B cell (primary cell): Measurements from ENCODE around the gene UBA3. TPM values are rescaled to one million over a fixed set of nuclear protein-coding genes. Genes with fewer than 3 reads are reported as not detected.

Experiments
- ATAC-seq: fragments of 200-7000 bp; cut with Tn5 transposase; one replicate; pipeline ENCODE4 v1.10.0; 2021; ENCODE audit warnings: low read depth, mild to moderate bottlenecking, moderate number of reproducible peaks, moderate library complexity
- CTCF ChIA-PET: fragments of 350-600 bp; sonication (Branson Sonifier 250); formaldehyde crosslinking; loops from one replicate; lab custom pipeline; 2021; ENCODE audit warnings: antibody characterized with exemption, inconsistent platforms; lab: Charles Lee
- POLR2A ChIA-PET: fragments of 350-600 bp; sonication (Branson Sonifier 250); formaldehyde crosslinking; loops from one replicate; lab custom pipeline; 2021; ENCODE audit warnings: antibody characterized with exemption; lab: Charles Lee
- DNase-seq: peaks from one replicate; pipeline ENCODE4 v3.0.0; 2013
- H2AFZ ChIP-seq: 2 replicates; pipeline ENCODE4 v1.6.1; 2012; ENCODE audit warnings: mild to moderate bottlenecking, low read depth, low read length; ENCODE audit not compliant: insufficient read depth, poor library complexity, severe bottlenecking
- H3K27ac ChIP-seq, 2 donors: 1 replicate in 1 of 2; 2 replicates in 1 of 2; pipeline ENCODE4 v1.5.1; 2012 to 2013; ENCODE audit warnings: low read length in 2 of 2, mild to moderate bottlenecking in 2 of 2, moderate library complexity in 1 of 2
- H3K27me3 ChIP-seq, 4 experiments: fragments of 200-600 bp in 1 of 4; sonication (generic) in 1 of 4; replicated peaks in 1 of 4; 1 replicate in 2 of 4; 2 replicates in 2 of 4; pipeline versions ENCODE4 v1.6.1 to v1.7.0; 2013 to 2016; ENCODE audit warnings: low read length in 3 of 4, mild to moderate bottlenecking in 2 of 4, mixed read lengths in 1 of 4, moderate library complexity in 1 of 4; ENCODE audit not compliant: insufficient read depth in 4 of 4, control insufficient read depth in 3 of 4; ENCODE audit errors: control extremely low read depth in 1 of 4
- H3K36me3 ChIP-seq, 2 experiments: replicated peaks in 1 of 2; 1 replicate in 1 of 2; 2 replicates in 1 of 2; pipeline versions ENCODE4 v1.6.1 to v1.7.1; 2013; ENCODE audit warnings: low read length in 1 of 2; ENCODE audit not compliant: insufficient read depth in 2 of 2, control insufficient read depth in 1 of 2; ENCODE audit errors: control extremely low read depth in 1 of 2, extremely low read depth in 1 of 2
- H3K4me1 ChIP-seq, 2 donors: fragments of 200-600 bp in 1 of 2; sonication (generic) in 1 of 2; 1 replicate in 1 of 2; 2 replicates in 1 of 2; pipeline versions ENCODE4 v1.5.1 to v1.6.1; 2013 to 2017; ENCODE audit warnings: low read length in 2 of 2; ENCODE audit not compliant: control insufficient read depth in 2 of 2, insufficient read depth in 2 of 2
- H3K4me2 ChIP-seq: replicated peaks from 2 replicates; pipeline ENCODE3; 2012; ENCODE audit warnings: mild to moderate bottlenecking, low read depth, low read length; ENCODE audit not compliant: poor library complexity, severe bottlenecking
- H3K4me3 ChIP-seq, 5 experiments: fragments of 200-600 bp in 1 of 5; sonication (generic) in 1 of 5; 1 replicate in 3 of 5; 2 replicates in 2 of 5; pipeline versions ENCODE4 v1.5.1 to v1.7.0; 2011 to 2016; ENCODE audit warnings: low read length in 4 of 5, mild to moderate bottlenecking in 4 of 5, low read depth in 2 of 5, control low read depth in 1 of 5, moderate library complexity in 1 of 5; ENCODE audit not compliant: insufficient read depth in 1 of 5; ENCODE audit errors: control extremely low read depth in 1 of 5, extremely low read depth in 1 of 5
- H3K79me2 ChIP-seq: fragments of 200-600 bp; sonication (generic); one replicate; pipeline ENCODE4 v1.6.0; 2016; ENCODE audit warnings: low read length; ENCODE audit not compliant: control insufficient read depth, insufficient read depth
- H3K9ac ChIP-seq: fragments of 200-600 bp; sonication (generic); 2 replicates; pipeline ENCODE4 v1.6.1; 2017; ENCODE audit warnings: mild to moderate bottlenecking, low read length, moderate library complexity
- H3K9me3 ChIP-seq, 3 donors: one replicate each; pipeline versions ENCODE4 v1.6.1 to v1.7.1; 2013; ENCODE audit warnings: low read length in 2 of 3; ENCODE audit not compliant: control insufficient read depth in 2 of 3, insufficient read depth in 1 of 3; ENCODE audit errors: control extremely low read depth in 1 of 3
- H4K20me1 ChIP-seq: 2 replicates; pipeline ENCODE4 v1.6.0; 2012; ENCODE audit warnings: mild to moderate bottlenecking, low read length; ENCODE audit not compliant: insufficient read depth, control insufficient read depth, poor library complexity, severe bottlenecking
- H3K27ac Mint-ChIP-seq: one replicate; pipeline ENCODE4 v1.8.0; 2021; ENCODE audit warnings: mixed read lengths
- H3K27me3 Mint-ChIP-seq: one replicate; pipeline ENCODE4 v1.8.0; 2021; ENCODE audit warnings: mixed read lengths
- H3K4me1 Mint-ChIP-seq: one replicate; pipeline ENCODE4 v1.8.0; 2021; ENCODE audit warnings: mixed read lengths
- H3K4me3 Mint-ChIP-seq: one replicate; pipeline ENCODE4 v1.8.0; 2021; ENCODE audit warnings: mixed read lengths
- H3K9me3 Mint-ChIP-seq: one replicate; pipeline ENCODE4 v1.8.0; 2022; ENCODE audit warnings: mixed read lengths; ENCODE audit not compliant: insufficient read depth
- EZH2 ChIP-seq: IDR thresholded peaks from 2 replicates; pipeline ENCODE4 v1.6.1; 2012; ENCODE audit warnings: borderline replicate concordance, low read depth, mild to moderate bottlenecking, moderate library complexity, low read length; ENCODE audit not compliant: insufficient read depth, poor library complexity, severe bottlenecking
- WGBS: methylation state at CpG from one replicate; pipeline ENCODE4 v1.1.5; 2013; ENCODE audit warnings: missing lambda C conversion rate; ENCODE audit not compliant: insufficient coverage; 5-methylcytosine and 5-hydroxymethylcytosine counted together
- intact Hi-C: fragments of 100-400 bp; cut with micrococcal nuclease; formaldehyde crosslinking; loops from one replicate; pipeline ENCODE4 v1.10.0; 2022
- polyA plus RNA-seq: library from polyadenylated mRNA; depleted of rRNA; stranded (reverse); fragments of >200 nt; gene quantifications from 2 replicates; pipeline ENCODE4 v1.2.3, GENCODE V29; 2012
- total RNA-seq, 2 donors: library from RNA; stranded (reverse); fragments of 120-200 nt in 1 of 2; gene quantifications; 1 replicate in 1 of 2; 2 replicates in 1 of 2; pipeline versions ENCODE4 v1.2.3 to v1.2.4, GENCODE V29; 2013 to 2022
- TF ChIP-seq, protein P1 (sequence below): fragments of 200-600 bp; IDR thresholded peaks from one replicate; pipeline ENCODE4 v1.8.0; 2022; ENCODE audit warnings: antibody characterized with exemption, mild to moderate bottlenecking

The UBA3 gene
- total and polyA plus RNA-seq, 2 donors (not counting 1 experiment from before 2014, with no cell fraction given), result 42.2 to 99.8 TPM

DNA sequence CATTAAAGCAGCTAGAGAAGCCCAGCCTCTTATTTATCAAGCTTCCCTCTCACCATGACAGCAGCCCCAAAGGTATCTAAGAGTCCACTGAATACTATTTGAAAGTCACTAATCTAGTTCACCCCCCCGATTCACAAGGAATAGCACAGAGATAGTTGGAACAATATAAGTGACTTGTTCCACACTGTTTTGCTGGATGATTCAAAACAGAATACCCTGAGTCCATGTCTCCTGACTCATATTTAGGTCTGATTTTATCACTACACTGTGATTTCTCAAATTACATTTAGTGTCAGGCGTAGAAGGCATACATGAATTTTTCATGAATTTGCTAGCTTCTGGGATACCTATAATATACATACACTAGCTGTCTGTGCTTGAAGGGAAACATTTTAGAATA is 48.0 kb downstream of the UBA3 start:
- no peak overlapping the region for H2AFZ ChIP-seq
- no CpG with 5 or more reads among the region's 2 CpGs for WGBS
- no peaks in the 10 kb centered on the region for H3K9me3 ChIP-seq
- peaks cover 10 to 73% of the 10 kb centered on the region in 2 experiments for H3K36me3 ChIP-seq
- DNase-seq (no peak), ATAC-seq (no peak)
- ChIA-PET POLR2A (no interaction called here), CTCF (no interaction called here)
- no peaks in the 10 kb centered on the region for H3K4me1 ChIP-seq
- no peaks in the 10 kb centered on the region for H3K27me3 Mint-ChIP-seq
- no peak overlapping the region for H3K27ac Mint-ChIP-seq
- H3K4me3 Mint-ChIP-seq, result no peak overlapping the region
- H3K4me2 ChIP-seq, result no peak overlapping the region
- H3K79me2 ChIP-seq, result peaks cover 3% of the 10 kb centered on the region
- H4K20me1 ChIP-seq, result no peaks in the 10 kb centered on the region
- TF ChIP-seq, protein P1, sequence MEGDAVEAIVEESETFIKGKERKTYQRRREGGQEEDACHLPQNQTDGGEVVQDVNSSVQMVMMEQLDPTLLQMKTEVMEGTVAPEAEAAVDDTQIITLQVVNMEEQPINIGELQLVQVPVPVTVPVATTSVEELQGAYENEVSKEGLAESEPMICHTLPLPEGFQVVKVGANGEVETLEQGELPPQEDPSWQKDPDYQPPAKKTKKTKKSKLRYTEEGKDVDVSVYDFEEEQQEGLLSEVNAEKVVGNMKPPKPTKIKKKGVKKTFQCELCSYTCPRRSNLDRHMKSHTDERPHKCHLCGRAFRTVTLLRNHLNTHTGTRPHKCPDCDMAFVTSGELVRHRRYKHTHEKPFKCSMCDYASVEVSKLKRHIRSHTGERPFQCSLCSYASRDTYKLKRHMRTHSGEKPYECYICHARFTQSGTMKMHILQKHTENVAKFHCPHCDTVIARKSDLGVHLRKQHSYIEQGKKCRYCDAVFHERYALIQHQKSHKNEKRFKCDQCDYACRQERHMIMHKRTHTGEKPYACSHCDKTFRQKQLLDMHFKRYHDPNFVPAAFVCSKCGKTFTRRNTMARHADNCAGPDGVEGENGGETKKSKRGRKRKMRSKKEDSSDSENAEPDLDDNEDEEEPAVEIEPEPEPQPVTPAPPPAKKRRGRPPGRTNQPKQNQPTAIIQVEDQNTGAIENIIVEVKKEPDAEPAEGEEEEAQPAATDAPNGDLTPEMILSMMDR, result no peak
- no peak overlapping the region for H3K9ac ChIP-seq
- no peak overlapping the region for H3K4me3 ChIP-seq
- no peaks in the 10 kb centered on the region for H3K9me3 Mint-ChIP-seq
- intact Hi-C loops, result no loop called here
- H3K27me3 ChIP-seq, result no peaks in the 10 kb centered on the region
- no peak overlapping the region for H3K27ac ChIP-seq
- no peaks in the 10 kb centered on the region for H3K4me1 Mint-ChIP-seq

DNA sequence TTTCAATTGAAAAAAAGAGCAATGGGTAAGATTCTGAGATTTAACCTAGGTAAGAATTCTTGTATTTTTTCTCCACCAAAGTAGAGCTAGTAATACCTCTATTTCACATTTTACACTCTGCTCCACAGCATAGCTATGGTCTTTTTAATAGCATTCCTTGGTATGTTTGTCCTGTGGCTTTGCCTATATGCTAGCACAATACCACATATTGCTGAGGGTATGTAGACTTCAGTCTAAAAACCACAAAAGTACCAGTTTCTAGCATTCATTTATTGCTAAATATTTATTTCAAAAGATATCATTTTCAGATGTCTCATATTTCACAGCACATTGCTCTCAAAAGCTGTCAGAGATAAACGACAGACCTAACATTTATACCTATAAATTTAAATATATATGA is 48.5 kb downstream of the UBA3 start:
- no CpG with 5 or more reads among the region's 1 CpG for WGBS
- intact Hi-C loops, result no loop called here
- Histone ChIP-seq H3K9me3 (no peaks in the 10 kb centered on the region), H3K4me2 (no peak overlapping the region), H3K27ac (no peak overlapping the region), H3K27me3 (no peaks in the 10 kb centered on the region), H3K36me3 (peaks cover 10 to 71% of the 10 kb centered on the region in 2 experiments), H3K9ac (no peak overlapping the region), H4K20me1 (no peaks in the 10 kb centered on the region), H2AFZ (no peak overlapping the region), H3K79me2 (peaks cover 3% of the 10 kb centered on the region), H3K4me1 (no peaks in the 10 kb centered on the region), H3K4me3 (no peak overlapping the region)
- Mint-ChIP-seq H3K27ac (no peak overlapping the region), H3K9me3 (no peaks in the 10 kb centered on the region), H3K4me3 (no peak overlapping the region), H3K4me1 (no peaks in the 10 kb centered on the region), H3K27me3 (no peaks in the 10 kb centered on the region)
- ATAC-seq, result no peak
- DNase-seq, result no peak
- ChIA-PET POLR2A (no interaction called here), CTCF (no interaction called here)
- TF ChIP-seq, protein P1, result no peak
- no peak for TF ChIP-seq EZH2
